CD4-positive, alpha-beta T cell treated with Interleukin-1 beta for 1 hour (primary cell): ENCODE results near the gene RNF150.

Experiments used
- DNase-seq, 2 donors: peaks; one replicate each; pipeline ENCODE4 v3.0.0-alpha.2; 2020 to 2022

The RNF150 gene

DNA sequence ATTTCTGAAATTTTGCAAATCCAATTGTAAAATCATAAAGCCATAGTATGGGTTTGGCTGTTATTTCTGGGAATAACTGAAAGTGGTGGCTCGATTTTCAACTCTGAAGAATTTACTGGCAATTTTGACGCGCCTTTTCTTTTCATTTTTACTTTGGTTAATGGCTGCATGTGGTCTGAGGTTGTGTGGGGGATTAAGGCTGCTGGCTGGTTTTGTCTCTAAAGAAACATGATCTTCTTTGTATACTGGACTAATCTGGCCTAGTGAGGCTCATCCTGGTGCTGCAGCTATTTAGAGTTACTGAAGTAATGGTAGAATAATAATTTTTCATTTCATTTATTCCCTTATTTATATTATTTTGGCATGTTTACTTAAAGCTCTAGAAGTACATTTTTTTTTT lies 164.0 kb downstream of the RNF150 start:
- DNase-seq: no peak

DNA sequence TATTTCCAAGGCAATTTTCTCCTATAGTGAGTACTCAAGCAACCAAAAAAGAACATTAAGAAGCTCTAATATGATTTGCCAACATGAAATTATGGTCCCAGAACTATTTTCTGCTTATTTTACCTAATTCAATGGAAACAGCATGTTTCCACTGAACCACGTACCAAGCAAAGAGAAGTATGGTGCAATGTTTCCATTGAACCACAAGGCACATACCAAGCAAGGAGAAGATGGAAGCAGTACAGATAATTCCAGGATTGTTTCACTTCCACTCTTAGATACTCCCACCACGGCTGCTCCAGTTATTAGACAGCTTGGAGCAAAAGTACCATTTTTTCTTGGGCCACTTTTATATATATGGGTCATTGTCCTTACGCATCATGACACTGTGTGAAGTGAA lies 164.9 kb downstream of the RNF150 start:
- DNase-seq: no peak

DNA sequence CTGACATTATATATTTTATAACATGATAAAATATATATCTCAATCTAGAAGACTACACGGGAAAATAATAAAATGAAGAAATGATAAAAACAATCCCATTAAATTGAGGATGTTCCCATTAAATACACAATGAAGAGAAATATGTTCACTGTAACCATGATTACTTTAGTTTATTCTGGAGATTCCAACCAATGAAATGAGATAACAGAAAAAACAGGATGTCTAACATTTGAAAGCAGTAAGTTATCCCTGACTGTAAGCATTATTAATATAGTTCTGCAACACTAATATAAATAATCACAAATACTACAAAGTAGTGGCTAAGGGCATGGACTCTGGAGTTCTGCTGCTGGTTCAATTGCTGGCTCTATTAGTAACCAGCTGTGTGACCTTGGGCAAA lies 169.4 kb downstream of the RNF150 start:
- no peak for DNase-seq

DNA sequence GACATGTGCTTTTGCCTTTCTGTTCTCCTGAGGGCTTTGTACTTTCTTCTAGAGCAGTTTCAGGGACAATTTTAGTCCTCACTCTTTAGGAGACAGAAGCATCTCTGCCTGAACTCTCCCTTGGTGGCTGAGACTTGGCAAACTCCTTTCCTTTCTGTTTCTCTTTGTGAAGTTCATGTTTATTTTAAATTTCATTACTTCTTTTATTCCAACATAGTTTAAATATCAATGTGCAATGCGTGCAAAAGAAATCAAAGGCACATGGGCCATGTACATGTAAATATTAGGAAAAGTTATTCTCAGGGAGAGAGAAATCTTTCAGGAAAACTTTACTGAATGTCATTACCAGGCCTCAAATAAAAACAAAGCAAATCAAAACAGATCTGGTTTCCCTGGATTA lies 177.6 kb downstream of the RNF150 start:
- DNase-seq: no peak

DNA sequence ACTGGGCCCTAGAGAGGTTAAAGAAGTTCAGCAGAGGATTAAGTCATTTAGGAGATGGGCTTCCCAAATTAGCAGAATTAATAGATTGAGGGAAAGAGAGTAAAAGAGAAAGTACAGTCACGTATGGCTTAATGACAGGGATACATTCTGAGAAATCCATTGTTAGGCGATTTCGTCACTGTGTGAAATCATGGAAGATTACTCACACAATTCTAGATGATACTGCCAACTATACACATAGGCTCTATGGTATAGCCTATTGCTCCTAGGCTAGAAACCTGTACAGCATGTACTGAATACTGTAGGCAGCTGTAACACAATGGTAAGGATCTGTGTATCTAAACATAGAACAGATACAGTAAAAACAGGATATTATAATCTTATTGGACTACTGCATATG lies 180.6 kb downstream of the RNF150 start:
- no peak for DNase-seq

DNA sequence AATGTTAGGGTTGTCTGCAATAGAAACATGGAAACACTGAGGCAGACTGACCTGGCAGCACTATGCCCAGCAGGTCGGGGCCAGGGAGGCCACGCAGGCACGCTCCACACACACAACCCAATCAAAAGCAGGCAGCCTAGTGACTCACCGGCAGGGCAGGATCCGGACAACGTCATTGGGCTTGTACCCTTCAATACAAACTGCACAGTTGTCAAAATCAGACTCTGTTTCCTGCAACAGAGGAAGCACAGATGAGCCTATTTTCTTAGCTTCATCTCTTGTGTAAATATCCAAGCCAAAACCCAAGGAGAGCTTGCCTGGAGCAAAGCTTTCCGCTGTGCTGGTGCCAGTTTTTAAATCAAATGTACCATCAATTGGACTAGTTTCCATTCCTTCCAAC lies 185.8 kb downstream of the RNF150 start:
- DNase-seq: no peak

DNA sequence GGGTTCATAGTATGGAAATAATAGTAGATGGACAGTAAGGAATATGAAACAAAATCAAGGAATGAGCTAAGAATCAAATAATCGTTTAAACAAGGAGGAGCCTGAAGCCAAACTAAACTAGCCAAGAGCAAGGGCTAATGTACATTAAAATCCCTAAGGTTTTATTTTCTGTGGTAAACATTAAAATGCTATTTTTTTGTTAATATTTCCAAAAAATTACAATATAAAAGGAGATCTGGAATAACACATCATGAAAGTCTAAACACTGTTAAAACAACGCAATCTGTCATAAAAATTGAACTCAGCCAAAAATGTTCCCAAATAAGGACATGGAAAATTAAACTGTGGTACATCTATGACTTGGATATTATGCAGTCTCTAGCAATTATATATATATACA lies 188.2 kb downstream of the RNF150 start:
- DNase-seq: no peak

DNA sequence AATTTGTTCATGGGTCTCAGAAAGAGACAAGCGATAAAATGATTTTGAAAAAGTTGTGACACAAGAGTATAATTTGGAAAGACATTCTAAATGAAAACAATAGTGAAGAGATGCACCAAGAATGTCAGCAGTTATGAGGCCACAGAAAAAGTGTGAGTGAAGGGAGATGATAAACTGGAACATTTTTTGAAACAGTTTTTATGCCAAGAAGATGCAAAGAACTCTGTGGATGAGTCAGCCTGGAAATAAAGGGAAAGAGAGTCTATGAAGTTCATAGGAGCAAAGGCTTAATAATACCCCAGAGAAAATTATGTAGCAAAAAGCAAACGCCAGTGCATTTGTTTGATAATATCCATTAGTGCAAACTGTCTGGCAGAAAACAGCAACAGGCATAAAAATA lies 188.7 kb downstream of the RNF150 start:
- DNase-seq: no peak

DNA sequence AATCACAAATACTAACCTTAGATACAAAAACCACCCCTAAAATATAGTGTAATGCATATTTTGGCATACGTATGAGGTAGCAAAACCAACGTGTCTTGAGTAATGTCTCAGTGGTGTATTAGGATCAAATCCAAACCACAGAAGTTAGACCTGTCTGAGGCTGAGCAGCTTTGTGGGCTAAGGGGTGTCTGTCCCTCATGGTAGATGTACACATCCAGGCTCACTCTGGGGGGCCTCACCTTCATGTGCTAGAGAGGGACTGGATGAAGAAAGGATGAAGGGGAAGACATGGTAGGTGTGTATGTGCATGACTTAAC lies 189.1 kb downstream of the RNF150 start:
- no peak for DNase-seq

DNA sequence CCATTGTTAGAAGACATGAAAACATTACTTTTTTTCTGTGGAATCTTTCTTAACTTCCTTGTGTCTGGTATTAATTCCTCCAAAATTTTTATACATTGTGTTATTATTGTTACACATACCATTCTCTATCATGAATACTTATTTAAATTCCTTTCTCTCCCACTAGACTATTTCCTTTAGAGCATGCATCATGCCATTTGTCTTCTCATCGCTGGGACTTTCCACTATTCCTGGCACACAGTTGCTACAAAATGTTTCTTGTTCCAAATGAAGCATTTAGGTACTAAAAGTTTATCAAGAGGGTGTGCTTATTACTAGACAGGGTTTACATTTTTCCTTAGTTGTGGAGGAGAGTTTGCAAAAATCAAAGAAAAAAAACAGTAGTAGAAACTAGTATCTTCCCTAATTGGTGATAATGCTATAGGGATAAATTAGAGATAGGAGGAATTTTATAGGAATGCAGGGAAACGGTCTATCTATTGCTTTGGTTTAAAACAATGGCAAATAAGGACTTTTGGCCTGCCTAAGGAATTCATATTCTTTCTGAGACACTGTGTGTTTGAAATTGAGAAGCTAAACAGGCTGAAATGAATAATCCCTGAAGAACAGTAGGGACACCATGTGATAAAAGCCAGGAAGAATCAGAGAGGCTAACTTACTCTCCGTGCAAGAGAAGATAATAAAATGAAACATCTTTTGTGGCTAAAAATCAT lies 189.6 kb downstream of the RNF150 start:
- DNase-seq: no peak

DNA sequence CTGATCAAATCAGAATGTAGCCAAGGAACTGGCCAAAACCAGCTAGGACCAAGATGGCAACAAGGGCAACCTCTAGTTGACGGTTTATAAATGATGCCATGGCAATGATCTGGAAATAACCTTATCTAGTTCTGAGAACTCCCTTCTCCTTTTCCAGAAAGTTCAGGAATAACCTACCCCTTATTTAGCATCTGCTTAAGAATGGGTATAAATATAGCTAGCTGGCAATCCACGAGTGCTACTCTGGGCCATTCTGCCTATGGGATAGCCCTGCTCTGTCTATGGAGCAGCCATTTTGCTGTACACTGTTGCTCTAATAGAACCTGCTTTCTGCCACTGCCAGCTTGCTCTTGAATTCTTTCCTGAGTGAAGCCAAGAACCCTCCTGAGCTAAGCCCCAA lies 192.7 kb downstream of the RNF150 start:
- no peak for DNase-seq

DNA sequence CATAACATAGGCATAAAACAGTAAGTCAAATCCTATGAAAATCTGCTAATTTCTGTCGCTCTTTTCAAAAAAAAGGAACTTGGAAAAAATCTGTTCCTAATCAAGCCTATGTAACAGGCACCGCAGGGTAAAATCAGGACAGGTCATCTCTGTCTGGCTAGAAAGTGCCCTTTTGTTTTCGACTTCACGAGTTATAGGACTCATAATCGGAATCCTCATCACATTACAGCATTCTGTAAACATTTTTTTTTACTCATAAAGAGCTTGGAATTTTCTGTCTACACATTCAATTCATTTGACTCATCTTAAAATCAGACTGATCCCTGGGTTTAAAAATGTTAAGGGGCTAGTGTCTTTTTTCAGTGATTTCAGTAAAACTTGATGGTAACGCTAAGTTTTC lies 195.4 kb downstream of the RNF150 start:
- DNase-seq: no peak

DNA sequence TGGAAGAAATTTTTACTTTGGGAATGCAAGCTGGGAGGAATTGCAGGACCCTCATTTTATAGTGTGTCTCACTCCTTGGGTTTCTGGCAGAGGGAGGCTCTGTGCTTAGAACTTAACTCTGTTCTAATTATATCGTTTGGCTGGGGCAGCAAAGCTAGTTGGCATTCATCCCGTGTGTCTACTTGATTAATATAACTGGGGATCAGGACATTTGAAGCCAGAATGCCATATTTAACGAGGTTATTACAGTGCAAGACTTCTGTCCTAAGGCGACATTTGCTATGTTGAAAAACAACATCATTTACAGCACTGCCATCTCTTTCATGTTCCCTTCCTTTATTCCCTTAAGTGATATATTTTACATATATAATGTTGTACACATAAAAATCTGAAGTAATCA lies 198.0 kb downstream of the RNF150 start:
- no peak for DNase-seq

DNA sequence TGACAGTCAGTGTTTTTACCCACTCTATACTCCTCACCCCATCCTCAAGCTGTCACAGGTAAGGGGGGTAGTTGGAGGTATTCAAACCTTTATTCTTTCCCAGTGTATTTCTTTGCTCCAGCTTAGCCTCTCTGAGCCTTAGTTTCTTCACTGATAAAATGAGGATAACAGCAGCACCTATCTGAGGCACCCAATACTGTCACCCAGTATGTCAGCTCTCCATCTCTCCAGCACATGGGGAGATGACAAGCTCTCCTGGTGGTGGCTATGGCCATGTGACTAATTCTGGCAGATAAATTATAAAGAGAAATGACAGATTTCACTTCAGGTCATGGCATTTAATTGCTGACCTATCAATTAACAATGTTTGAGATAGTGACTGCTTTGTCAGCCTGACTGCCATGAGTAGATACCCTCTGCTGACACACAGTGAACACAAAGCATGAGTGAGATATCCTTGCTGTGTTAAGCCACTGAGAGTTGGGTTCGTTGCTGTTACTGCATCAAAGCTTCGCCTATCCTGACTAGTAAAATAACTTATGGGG lies 200.7 kb downstream of the RNF150 start:
- DNase-seq: no peak

DNA sequence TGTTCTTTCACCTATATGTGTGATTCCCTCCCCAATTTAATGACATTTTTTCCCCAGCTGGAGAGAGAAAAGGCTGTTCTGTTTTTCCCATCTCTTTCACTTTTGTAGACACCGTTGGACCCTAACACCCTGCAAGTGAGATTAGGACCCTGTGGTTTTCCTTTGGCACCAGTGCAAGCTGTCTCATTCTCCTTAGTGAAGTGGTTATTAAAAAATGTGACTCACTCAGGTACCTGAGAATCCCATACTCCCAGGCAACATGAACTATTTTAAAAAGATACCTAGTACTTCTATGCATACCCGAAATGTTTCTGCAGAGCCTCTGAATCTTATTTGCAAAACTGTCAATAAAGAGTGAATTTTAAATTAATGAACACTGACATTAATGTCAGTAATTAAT lies 201.4 kb downstream of the RNF150 start:
- no peak for DNase-seq

DNA sequence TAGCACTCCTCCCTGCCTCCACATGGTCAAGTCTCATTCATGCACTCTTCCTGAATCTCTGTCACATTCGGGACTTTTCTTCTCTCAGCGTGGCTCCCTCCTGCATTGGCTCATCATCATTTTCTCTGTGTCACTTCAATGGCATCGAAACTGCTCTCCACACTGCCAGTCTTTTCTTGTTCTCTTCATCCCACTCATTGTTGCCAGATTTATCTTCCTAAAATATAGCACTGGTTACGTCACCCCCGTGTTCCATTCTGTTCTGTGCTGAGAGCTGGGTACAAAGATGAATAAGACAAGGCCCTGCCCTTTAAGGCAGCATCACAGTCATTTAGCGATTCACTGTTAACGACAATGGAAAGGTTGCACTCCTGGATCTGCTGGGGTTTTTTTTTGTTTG lies 202.7 kb downstream of the RNF150 start:
- no peak for DNase-seq

DNA sequence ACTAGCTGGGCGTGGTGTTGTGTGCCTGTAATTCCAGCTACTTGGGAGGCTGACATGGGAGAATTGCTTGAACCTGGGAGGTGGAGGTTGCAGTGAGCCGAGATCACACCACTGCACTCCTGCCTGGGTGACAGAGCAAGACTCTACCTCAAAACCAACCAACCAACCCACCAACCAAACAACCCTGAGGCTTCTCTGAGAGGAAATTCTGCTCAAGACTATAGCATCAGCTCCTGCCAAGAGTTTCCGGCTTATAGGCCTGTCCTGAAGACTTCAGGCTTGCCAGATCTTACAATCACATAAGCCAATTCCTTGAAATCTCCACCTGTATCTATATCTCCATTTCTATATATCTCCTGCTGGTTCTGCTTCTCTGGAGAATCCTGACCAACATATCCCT lies 203.3 kb downstream of the RNF150 start:
- no peak for DNase-seq

DNA sequence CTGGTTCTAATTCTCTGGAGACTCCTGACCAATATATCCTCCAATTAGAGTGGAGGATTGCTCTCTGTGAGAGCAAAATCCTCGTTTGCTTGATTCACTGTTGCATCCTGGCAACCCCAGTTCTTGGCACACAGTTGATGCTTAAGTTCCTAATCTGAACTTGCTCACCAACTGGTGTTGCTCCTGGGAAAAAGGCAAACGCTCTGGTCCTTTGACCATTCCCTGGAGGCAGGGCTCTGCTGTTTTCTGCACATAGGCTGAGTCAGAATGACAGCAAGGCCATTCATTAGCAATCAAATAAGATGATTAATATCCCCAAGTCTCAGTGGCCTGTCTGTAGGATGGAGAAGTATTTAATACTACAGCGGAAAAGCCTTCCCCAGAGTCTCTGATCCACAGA lies 204.4 kb downstream of the RNF150 start:
- DNase-seq: no peak

DNA sequence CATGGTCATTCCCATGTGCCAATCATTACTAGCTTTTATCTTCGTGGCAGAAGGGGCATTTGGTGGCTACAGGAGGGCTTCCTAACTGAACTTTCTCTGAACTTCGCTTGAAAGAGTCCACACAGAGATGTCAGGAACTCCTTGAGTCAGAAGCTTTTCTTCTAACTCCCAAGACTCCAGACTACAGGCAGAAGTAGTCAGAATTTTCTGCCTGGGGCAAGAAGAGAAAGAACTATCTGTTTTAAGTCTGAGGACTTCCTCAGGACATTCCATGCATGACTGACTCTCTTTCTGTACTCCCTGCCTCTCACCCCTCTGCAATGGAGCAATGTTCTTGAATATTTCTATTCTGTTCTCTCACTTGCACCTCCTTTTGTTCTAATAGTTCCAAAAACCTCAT lies 206.6 kb downstream of the RNF150 start:
- no peak for DNase-seq

DNA sequence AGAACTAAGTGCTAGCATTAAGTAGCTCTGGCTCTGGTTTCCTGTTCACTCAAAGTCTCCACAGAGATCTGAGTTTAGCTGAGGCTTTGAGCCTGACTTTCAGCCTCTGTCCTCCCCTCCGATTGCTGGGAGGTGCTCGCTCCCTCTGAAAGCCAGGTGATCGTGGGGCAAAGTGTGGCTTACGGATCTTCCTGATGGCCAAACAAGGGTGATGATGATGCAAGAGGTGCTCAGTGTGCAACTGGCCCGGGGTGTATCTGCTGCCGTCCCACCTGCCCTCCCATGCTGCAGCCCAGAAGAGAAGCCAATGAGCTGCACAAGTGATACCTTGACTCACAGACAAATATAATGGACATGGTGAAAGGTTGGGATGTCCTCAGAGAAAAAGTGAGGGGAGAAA lies 207.9 kb downstream of the RNF150 start:
- no peak for DNase-seq

DNA sequence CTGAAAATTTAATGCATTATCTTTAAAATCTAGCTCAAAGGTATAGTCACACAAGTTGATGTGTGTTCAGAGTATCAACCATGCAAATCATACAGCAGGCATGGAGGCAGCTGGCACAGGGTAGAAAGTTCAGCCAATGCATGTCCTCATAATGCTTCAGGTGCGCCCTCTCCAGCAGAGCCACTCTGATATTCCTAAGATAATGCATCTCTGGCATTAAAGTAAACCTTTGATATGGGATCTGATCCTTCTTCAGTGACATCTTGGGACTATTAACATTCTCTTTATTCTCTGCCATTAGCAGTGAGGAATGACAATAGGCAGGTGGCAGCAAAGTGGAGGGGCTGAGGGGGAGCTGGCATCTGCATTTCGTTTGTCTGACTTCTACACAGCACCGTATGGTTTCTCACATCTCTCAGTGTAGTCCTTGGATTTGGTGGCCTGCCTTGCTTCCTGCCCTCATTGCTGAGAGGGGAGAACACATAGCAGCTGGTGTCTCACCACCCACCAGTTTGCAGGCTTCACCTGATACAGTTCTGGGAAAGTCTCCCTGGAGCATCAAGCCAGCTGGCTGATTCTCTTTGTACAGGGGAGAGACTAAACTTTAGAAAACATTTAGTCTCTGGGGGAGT lies 208.4 kb downstream of the RNF150 start:
- no peak for DNase-seq

DNA sequence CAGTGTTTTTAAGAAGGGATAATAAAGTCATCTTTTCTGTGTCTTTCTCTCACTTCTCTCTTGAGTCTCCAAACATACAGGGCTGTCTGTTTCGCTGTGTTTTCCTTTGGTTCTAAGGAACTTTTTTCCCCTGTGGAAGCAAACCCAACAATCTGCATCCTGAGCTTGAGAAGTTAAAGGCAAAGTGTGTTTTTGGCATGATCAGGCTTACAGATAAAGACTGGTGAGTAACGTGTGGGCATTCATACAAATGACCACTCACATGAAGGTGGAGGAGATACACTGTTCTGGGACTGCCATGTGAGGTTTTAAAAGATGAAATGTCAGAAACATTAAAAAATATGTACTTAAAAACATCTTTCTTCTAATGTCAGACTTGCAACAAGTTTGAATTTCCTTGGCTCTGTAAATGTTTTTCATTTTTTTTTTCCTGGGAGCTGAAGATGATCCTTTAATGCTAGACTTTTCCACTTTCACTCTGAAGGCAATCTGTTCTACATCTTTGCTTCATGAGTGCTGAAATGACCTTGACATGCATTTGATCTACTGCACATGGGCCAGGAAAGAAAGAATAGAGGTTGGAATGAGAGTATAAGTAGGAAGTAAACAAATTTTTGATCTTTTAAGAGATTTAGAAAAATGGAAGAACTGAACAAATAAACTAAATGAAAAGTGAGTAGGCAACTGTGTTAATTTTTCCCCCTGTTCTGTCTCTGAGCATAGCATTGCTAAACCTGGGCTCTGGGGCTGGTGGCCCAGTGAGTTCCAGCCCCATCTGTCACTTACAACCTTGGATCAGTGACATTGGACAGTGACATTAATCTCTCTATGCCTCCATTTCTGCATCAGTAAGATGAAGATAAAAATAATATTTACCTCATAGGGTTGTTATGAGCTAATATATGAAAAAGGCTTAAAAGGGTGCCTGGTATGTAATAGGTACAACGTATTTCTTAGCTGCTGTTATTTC lies 226.0 kb downstream of the RNF150 start:
- no peak for DNase-seq

DNA sequence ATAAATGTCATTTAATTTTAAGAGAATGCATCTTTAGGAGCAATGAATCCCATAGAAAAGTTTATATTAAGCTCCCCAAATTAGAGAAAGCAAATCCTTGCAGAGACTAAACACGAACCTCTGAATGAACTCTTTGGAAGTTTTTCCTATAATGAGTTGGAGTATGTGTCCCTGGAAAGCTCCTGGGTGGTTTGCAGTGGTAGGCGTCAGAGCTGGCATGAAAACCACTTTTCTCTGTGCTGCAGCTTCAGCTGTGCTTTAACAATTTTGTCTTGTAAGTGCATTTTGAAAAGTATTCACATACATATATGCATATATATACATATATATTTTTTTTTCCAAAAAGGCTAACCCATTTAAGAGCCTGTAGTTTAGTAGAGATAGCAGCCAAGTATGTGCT lies 228.4 kb downstream of the RNF150 start:
- DNase-seq: no peak
